CD4-positive, alpha-beta T cell (primary cell): Measurements from ENCODE around the gene SPOCK1. TPM values are rescaled to one million over a fixed set of nuclear protein-coding genes. Genes with fewer than 3 reads are reported as not detected.

ENCODE experiments used
- ATAC-seq: fragments of 200-7000 bp; cut with Tn5 transposase; one replicate; pipeline ENCODE4 v1.10.0; 2022; ENCODE audit warnings: mild to moderate bottlenecking; ENCODE audit not compliant: poor library complexity
- CTCF ChIA-PET: fragments of 350-600 bp; sonication (Branson Sonifier 250); formaldehyde crosslinking; loops from one replicate; lab custom pipeline; 2021; ENCODE audit warnings: antibody characterized with exemption, inconsistent platforms; lab: Charles Lee
- POLR2A ChIA-PET: fragments of 350-600 bp; sonication (Branson Sonifier 250); formaldehyde crosslinking; loops from one replicate; lab custom pipeline; 2021; ENCODE audit warnings: antibody characterized with exemption, inconsistent platforms; lab: Charles Lee
- DNase-seq, 14 experiments: peaks; one replicate each; pipeline ENCODE4 v3.0.0-alpha.2; 2013 to 2020; ENCODE audit warnings: mixed read lengths in 2 of 14
- H3K27ac ChIP-seq, 2 donors: one replicate each; pipeline versions ENCODE4 v1.5.1 to v1.7.0; 2013; ENCODE audit warnings: low read length in 2 of 2, low read depth in 1 of 2, mild to moderate bottlenecking in 1 of 2
- H3K27me3 ChIP-seq, 2 experiments: 1 replicate in 1 of 2; 2 replicates in 1 of 2; pipeline versions ENCODE4 v1.6.1 to v1.7.0; 2013; ENCODE audit warnings: low read length in 2 of 2, control low read depth in 1 of 2, mild to moderate bottlenecking in 1 of 2, moderate library complexity in 1 of 2; ENCODE audit not compliant: insufficient read depth in 2 of 2, control insufficient read depth in 1 of 2
- H3K36me3 ChIP-seq: one replicate; pipeline ENCODE4 v1.6.1; 2013; ENCODE audit warnings: low read length, control low read depth; ENCODE audit not compliant: insufficient read depth
- H3K4me1 ChIP-seq: one replicate; pipeline ENCODE4 v1.6.1; 2013; ENCODE audit warnings: low read length, control low read depth; ENCODE audit not compliant: insufficient read depth
- H3K4me3 ChIP-seq: one replicate; pipeline ENCODE4 v1.5.1; 2013; ENCODE audit warnings: mild to moderate bottlenecking, low read length, moderate library complexity
- H3K9me3 ChIP-seq, 2 experiments: 1 replicate in 1 of 2; 2 replicates in 1 of 2; pipeline versions ENCODE4 v1.6.1 to v1.7.0; 2013; ENCODE audit warnings: low read length in 2 of 2, mild to moderate bottlenecking in 2 of 2, control low read depth in 1 of 2, moderate library complexity in 1 of 2; ENCODE audit not compliant: control insufficient read depth in 1 of 2, insufficient read depth in 1 of 2
- H3K27ac Mint-ChIP-seq: one replicate; pipeline ENCODE4 v1.8.0; 2020; ENCODE audit warnings: mixed read lengths
- H3K27me3 Mint-ChIP-seq: one replicate; pipeline ENCODE4 v1.8.0; 2021; ENCODE audit warnings: mixed read lengths
- H3K36me3 Mint-ChIP-seq: one replicate; pipeline ENCODE4 v1.8.0; 2021; ENCODE audit warnings: low read depth, mixed read lengths
- H3K4me1 Mint-ChIP-seq: one replicate; pipeline ENCODE4 v1.8.0; 2021; ENCODE audit warnings: low read depth, mixed read lengths
- H3K4me3 Mint-ChIP-seq: one replicate; pipeline ENCODE4 v1.8.0; 2020; ENCODE audit warnings: mild to moderate bottlenecking, mixed read lengths
- H3K9me3 Mint-ChIP-seq: one replicate; pipeline ENCODE4 v1.8.0; 2020; ENCODE audit warnings: mixed read lengths
- CTCF ChIP-seq: fragments of 200-600 bp; IDR thresholded peaks from one replicate; pipeline ENCODE4 v1.8.0; 2022; ENCODE audit warnings: antibody characterized with exemption, mild to moderate bottlenecking
- intact Hi-C, 2 experiments: fragments of 100-400 bp; cut with DNase I in 1 of 2; cut with micrococcal nuclease in 1 of 2; formaldehyde crosslinking; loops; one replicate each; pipeline versions ENCODE4 v1.15.1 to v1.9.0; 2023 to 2025; cut with DNase I, micrococcal nuclease
- total RNA-seq, 174 experiments: library from RNA in 2 of 174; stranded (reverse) in 2 of 174; gene quantifications; one replicate each; pipeline ENCODE4 v1.2.3 and lab custom pipeline; 2021 to 2026

Gene SPOCK1
- total RNA-seq, 2 experiments from 2014 or later, result not detected

DNA sequence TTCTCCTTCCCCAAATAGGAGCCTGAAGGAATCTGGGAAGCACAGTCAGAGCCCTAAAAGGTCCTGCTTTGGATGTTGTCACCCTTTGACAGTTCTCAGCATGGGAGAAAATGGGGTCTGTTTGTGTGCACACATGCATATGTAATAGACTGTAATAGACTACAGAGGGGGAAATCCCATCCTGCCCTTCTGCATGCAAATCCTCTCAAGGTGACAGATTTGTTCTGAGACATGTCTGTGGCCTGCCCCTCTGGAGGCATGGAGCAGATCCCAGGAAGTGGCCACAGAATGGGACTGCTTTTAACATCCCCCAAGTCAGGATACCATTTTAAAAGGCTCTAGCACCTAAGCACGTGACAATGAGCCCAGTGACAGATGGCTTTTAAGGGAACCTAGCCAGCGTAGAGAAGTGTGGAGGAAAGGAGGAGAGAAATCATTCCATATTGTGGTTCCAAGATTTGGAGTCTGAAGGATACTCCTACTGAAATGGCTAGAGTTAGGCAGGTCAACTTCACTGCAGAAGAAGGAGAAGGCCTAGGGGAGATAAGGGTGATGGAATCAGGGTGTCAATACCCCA is 483.5 kb downstream of the SPOCK1 start:
- Histone ChIP-seq H3K9me3 (peaks cover 0 to 4% of the 10 kb centered on the region in 2 experiments), H3K27me3 (no peaks in the 10 kb centered on the region), H3K36me3 (no peaks in the 10 kb centered on the region), H3K4me1 (no peaks in the 10 kb centered on the region), H3K27ac (no peak overlapping the region), H3K4me3 (no peak overlapping the region)
- Mint-ChIP-seq H3K27ac (no peak overlapping the region), H3K4me3 (no peak overlapping the region), H3K4me1 (no peaks in the 10 kb centered on the region), H3K9me3 (no peaks in the 10 kb centered on the region), H3K27me3 (no peaks in the 10 kb centered on the region), H3K36me3 (no peaks in the 10 kb centered on the region)
- POLR2A ChIA-PET, result no interaction called here
- no peak for ATAC-seq
- intact Hi-C loops, result no loop called here
- CTCF ChIA-PET, result no interaction called here
- no peak for TF ChIP-seq CTCF
- DNase-seq, result no peak

GRCh38 chr5:137014731-137015130 is 484.4 kb downstream of the SPOCK1 start:
- CTCF ChIA-PET, result no interaction called here
- Mint-ChIP-seq H3K9me3 (no peaks in the 10 kb centered on the region), H3K27ac (no peak overlapping the region), H3K36me3 (no peaks in the 10 kb centered on the region), H3K4me3 (no peak overlapping the region), H3K27me3 (no peaks in the 10 kb centered on the region), H3K4me1 (no peaks in the 10 kb centered on the region)
- TF ChIP-seq CTCF, result no peak
- H3K4me1 ChIP-seq, result no peaks in the 10 kb centered on the region
- peaks cover 0 to 4% of the 10 kb centered on the region in 2 experiments for H3K9me3 ChIP-seq
- H3K4me3 ChIP-seq, result no peak overlapping the region
- no peak for ATAC-seq
- no peak for DNase-seq
- H3K27me3 ChIP-seq, result no peaks in the 10 kb centered on the region
- no peak overlapping the region for H3K27ac ChIP-seq
- POLR2A ChIA-PET, result no interaction called here
- no peaks in the 10 kb centered on the region for H3K36me3 ChIP-seq
- intact Hi-C loops, result no loop called here

DNA sequence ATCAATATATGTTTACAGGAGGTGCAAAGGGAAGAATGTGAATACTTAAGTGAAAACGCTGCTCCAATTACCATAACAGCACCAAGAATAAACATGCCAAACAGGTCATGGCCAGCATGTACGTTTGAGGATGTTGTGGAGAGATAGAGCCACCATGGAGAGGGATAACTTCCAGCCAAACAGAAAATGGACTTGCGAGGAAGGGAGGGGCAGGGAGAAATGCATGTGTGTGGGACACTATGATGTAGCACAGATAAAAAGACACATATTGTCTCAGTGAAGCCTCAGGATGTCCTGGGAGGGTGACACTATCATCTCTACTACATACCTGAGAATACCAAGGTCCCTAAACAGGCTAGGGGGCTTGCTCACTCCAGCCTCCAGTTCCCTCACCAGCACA is 488.9 kb downstream of the SPOCK1 start:
- Histone ChIP-seq H3K27me3 (no peaks in the 10 kb centered on the region), H3K4me3 (no peak overlapping the region), H3K36me3 (no peaks in the 10 kb centered on the region), H3K9me3 (no peaks in the 10 kb centered on the region), H3K27ac (no peak overlapping the region), H3K4me1 (no peaks in the 10 kb centered on the region)
- DNase-seq, result no peak
- intact Hi-C loops, result no loop called here
- H3K27ac Mint-ChIP-seq, result no peak overlapping the region
- no peaks in the 10 kb centered on the region for H3K4me1 Mint-ChIP-seq
- no peak for ATAC-seq
- H3K4me3 Mint-ChIP-seq, result no peak overlapping the region
- POLR2A ChIA-PET, result no interaction called here
- H3K36me3 Mint-ChIP-seq, result no peaks in the 10 kb centered on the region
- peaks cover 5% of the 10 kb centered on the region for H3K9me3 Mint-ChIP-seq
- H3K27me3 Mint-ChIP-seq, result no peaks in the 10 kb centered on the region
- no peak for TF ChIP-seq CTCF
- CTCF ChIA-PET, result no interaction called here
